Left lobe of liver (tissue), 2 donors: ENCODE results near the gene AGBL4. TPM values are rescaled to one million over a fixed set of nuclear protein-coding genes. Genes with fewer than 3 reads are reported as not detected.
"Not testable (repeated sequence)": the region's sequence is repeated elsewhere in the genome, so short reads cannot be mapped to it uniquely, and the experiment has no call there.

Experiments used
- ATAC-seq: fragments of 200-7000 bp; cut with Tn5 transposase; one replicate; pipeline ENCODE4 v1.9.1; 2020; ENCODE audit warnings: mild to moderate bottlenecking, moderate library complexity
- DNase-seq: peaks from one replicate; pipeline ENCODE4 v3.0.0-alpha.2; 2020; ENCODE audit warnings: low spot score
- total RNA-seq: library from RNA; stranded (reverse); gene quantifications from one replicate; pipeline ENCODE4 v1.2.1, GENCODE V29; 2021
- donor health status: DM: no; HTN: no; CAD: no; lungs with moderate emphysema.
- donor health status: DM: no; HTN: yes; CAD: no.

Gene AGBL4
- total RNA-seq, 1 donor from 2014 or later = 2.2 TPM

GRCh38 chr1:49050041-49050440 is 973.7 kb downstream of the AGBL4 start:
- DNase-seq (no peak), ATAC-seq (no peak)

- ATAC-seq (no peak), DNase-seq (no peak)
These were observed 975.6 kb downstream of the AGBL4 start for GRCh38 chr1:49048188-49048587.

- DNase-seq (no peak), ATAC-seq (no peak)
These were observed 977.4 kb downstream of the AGBL4 start for GRCh38 chr1:49046305-49046704.

GRCh38 chr1:49045371-49045770 is 978.4 kb downstream of the AGBL4 start:
- DNase-seq (no peak), ATAC-seq (peak; percentile 55)

- DNase-seq (no peak), ATAC-seq (no peak)
These were observed 987.1 kb downstream of the AGBL4 start for GRCh38 chr1:49036700-49037099.

GRCh38 chr1:49028396-49028795 is 995.4 kb downstream of the AGBL4 start:
- ATAC-seq (no peak), DNase-seq (no peak)

- ATAC-seq = no peak
These were observed 997.4 kb downstream of the AGBL4 start for GRCh38 chr1:49026230-49026811.

GRCh38 chr1:49016030-49016977 is 1007.5 kb downstream of the AGBL4 start:
- no peak for ATAC-seq
- no peak for DNase-seq

More at GRCh38 chr1:49026230-49026811, 997.4 kb downstream of the AGBL4 start:
- no peak for DNase-seq

GRCh38 chr1:49013079-49013478 is 1010.7 kb downstream of the AGBL4 start:
- no peak for ATAC-seq
- no peak for DNase-seq

GRCh38 chr1:49002981-49003380 is 1020.8 kb downstream of the AGBL4 start:
- not testable (repeated sequence) for ATAC-seq

GRCh38 chr1:48999321-48999720 is 1024.4 kb downstream of the AGBL4 start:
- no peak for DNase-seq
- no peak for ATAC-seq

More at GRCh38 chr1:49002981-49003380, 1020.8 kb downstream of the AGBL4 start:
- not testable (repeated sequence) for DNase-seq

GRCh38 chr1:48996311-48996710 is 1027.4 kb downstream of the AGBL4 start:
- no peak for DNase-seq
- ATAC-seq = no peak

GRCh38 chr1:48988633-48989197 is 1035.0 kb downstream of the AGBL4 start:
- no peak for DNase-seq
- ATAC-seq = no peak

- DNase-seq (no peak), ATAC-seq (no peak)
These were observed 1043.8 kb downstream of the AGBL4 start for GRCh38 chr1:48979940-48980339.

GRCh38 chr1:48978413-48978812 is 1045.3 kb downstream of the AGBL4 start:
- ATAC-seq (no peak), DNase-seq (no peak)

- no peak for DNase-seq
- ATAC-seq = no peak
These were observed 1046.5 kb downstream of the AGBL4 start for GRCh38 chr1:48977273-48977672.

- ATAC-seq (no peak), DNase-seq (no peak)
These were observed 1053.8 kb downstream of the AGBL4 start for GRCh38 chr1:48969971-48970370.

GRCh38 chr1:48967318-48967717 is 1056.4 kb downstream of the AGBL4 start:
- no peak for ATAC-seq
- no peak for DNase-seq

GRCh38 chr1:48966583-48966982 is 1057.2 kb downstream of the AGBL4 start:
- no peak for DNase-seq
- ATAC-seq = no peak

GRCh38 chr1:48960320-48960719 is 1063.4 kb downstream of the AGBL4 start:
- no peak for ATAC-seq
- no peak for DNase-seq

- peak; percentile 80 for ATAC-seq
These were observed 1068.0 kb downstream of the AGBL4 start for GRCh38 chr1:48955774-48956173.

GRCh38 chr1:48953617-48954016 is 1070.1 kb downstream of the AGBL4 start:
- DNase-seq = no peak
- ATAC-seq = no peak

More at GRCh38 chr1:48955774-48956173, 1068.0 kb downstream of the AGBL4 start:
- no peak for DNase-seq
